ENCODE data around the gene CHTF8.

CHTF8 gene

DNA sequence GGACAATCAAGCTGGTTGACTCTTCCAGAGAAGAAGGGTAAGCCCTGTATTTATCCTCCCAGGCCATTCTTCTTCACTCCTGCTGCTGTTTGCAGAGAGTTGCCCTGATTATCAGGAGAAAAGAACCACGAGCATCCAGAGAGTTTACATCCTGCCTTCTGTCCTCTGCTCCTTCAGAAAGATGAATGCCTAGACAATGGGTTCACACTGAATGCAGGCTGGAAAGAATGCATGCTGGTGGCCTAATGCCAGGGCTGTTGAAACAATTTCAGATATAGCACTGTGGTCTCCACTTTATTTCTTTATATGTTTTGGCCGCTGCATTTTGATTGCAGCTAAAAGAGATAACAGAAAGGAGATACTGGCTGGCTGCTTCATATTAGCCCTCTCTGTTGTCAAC, 48.1 kb downstream of the CHTF8 start:
- DNase-seq = no peak

DNA sequence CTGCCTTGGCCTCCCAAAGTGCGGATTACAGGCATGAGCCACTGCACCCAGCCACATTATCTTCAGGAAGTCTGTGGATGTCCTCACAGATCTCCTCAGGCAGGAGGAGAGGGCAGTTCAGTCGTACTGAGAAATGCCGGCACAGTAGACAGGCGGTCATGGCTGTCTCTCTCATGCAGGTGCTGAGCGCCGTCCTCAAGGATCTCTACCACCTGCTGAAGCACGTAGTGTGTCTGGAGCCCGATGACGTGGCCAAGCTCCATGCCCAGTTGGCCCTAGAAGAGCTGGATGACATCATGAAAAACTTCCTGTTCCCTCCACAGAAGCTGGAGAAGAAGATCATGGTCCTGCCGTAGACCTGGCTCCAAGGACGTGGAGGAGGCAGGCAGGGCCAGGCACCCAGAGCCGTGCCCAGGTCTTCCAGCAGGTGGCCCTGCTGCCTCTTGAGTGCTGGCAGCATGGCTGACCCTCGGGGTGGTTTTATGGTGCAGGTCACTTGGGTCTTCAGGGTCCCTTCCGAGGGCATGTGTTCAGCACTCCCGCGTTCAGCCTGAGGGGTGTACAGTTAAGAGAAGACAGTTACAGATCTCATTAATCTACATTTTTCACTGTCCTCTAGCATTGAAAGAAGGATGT, 49.0 kb downstream of the CHTF8 start:
- DNase-seq = no peak

DNA sequence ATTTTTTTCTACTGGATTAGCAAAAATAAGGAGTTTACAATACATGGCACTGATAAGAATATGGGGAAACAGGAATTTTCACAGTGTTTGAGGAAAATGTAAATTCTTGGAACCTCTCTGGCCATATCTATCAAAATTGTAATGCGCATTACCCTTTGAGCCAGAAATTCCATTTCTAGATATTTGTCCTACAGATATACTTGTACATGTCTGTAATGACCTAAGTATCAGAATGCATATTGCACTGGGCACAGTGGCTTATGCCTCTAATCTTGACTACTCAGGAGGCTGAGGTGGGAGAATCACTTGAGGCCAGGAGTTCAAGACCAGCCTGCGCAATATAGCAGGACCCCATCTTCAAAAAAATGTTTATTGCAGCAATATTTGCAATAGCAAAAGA, 52.7 kb downstream of the CHTF8 start:
- DNase-seq = no peak

DNA sequence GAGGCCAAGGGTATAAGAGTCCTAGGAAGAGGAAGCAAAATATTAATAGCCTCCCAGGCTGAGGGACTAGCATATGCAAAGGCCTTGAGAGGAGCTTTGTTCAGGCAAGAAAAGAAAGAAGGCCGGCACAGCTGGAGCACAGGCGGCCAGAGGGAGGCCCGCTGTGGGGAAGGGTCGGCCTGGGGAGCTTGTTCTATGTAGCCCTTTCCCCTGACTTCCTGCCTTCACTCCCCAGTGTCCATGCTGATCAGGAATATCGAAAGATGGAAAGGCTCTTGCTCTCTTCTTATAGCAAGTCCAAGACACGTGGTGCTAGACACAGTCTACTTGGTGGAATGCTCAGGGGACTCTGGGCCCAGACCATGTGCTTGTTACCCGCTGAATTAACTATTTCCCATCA, 54.3 kb downstream of the CHTF8 start:
- DNase-seq = no peak

DNA sequence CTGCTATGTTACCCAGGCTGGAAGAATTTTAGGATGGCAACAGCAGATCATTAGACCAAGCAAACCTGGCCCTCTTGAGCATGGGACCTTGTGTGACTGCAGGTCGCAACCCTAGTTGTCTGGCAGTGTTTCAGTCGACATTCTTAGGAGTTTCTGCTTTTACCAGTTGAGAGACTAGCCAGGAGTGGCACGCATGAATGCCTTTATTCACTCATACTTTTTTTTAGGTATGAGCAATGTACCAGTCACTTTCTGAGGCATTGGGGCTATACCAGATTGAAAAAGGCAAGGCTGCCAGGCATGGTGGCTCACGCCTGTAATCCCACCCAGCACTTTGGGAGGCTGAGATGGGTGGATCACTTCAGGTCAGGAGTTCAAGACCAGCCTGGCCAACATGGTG, 55.1 kb downstream of the CHTF8 start:
- no peak for DNase-seq

DNA sequence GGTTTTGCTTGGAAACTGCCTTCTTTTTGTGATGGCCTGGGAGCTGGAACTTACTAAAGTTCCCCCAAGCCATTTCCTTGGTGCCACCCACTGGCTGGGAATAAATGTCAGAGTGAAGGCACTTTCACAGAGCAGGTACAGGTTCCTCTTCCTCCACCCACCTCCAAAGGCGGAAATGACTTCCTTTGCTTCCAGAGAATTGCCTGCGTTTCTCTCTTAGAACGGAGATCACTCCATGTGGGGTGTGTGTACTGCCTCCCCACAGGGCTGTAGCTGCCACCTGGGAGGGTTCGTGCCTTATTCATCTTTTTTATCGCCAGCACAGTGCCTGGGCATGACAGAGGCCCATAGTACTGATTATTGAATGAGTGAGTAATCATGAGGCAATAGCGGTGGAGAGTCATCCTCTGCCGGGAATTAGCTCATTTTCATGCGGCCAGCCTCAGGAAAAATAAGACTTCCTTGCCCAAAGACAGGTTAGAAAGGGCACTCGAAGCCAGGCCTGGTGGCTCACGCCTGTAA, 59.1 kb downstream of the CHTF8 start:
- no peak for DNase-seq

DNA sequence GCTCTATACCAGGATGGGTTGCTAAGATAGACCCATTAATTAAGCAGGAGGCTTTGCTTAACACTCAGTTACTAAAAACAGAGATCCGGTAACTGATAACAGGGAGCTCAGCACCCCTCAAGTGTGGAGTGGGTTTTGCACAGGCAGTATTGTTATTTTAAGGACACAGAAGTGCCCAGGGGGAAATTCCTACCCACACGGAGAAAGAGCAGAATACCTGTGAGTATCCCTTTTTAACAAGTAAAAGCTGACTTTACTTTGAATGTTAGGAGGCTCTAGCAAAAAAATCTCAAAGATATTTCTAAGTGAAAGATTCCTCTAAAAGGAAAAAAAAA, 59.8 kb downstream of the CHTF8 start:
- no peak for DNase-seq

DNA sequence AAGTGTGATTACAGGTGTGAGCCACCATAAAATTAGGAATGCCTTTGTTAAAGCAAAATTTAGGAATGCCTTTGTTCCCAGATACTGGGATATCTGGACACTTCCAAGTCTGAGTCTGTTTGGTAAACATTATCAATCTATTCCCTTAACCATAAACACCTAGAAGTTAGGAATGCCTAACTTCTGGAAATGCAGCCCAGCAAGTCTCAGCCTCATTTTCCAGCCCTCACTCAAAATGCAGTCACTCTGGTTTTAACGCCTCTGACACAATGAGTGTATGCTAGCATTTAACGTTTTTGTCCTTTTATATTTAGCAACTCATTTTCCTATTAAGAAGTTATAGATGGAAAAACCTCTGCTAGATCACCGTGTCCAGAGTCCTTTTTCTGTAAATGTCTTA, 61.4 kb downstream of the CHTF8 start:
- DNase-seq = no peak

DNA sequence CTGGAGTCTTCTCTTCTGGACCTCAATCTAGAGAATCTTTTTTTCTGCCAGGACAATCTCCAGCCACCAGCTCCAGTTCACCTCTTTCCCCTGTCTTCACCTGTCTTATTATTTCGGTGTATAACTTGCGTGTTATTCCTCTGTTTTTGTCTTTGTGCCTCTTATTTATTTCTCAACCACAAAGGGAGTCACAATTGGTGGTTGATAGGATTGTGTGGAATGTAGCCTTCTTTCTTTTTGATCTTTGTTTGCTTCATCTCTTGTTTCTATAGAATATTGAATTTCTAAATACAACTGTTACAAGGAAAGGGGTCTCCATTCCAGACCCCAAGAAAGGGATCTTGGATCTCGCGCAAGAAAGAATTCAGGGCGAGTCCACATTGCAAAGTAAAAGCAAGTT, 62.9 kb downstream of the CHTF8 start:
- DNase-seq = no peak
